Superior temporal gyrus (tissue), 1 donor: ENCODE data around the gene RASAL1.
"Not testable (repeated sequence)": the region's sequence is repeated elsewhere in the genome, so short reads cannot be mapped to it uniquely, and the experiment has no call there.

ENCODE experiments used
- DNase-seq: peaks from one replicate; pipeline ENCODE4 v3.0.0-alpha.2; 2016; ENCODE audit errors: extremely low spot score

The RASAL1 gene

GRCh38 chr12:113142173-113142885 is 6.8 kb upstream of the RASAL1 start:
- DNase-seq: peak; percentile 97

GRCh38 chr12:113141716-113142115 is 6.2 kb upstream of the RASAL1 start:
- DNase-seq: not testable (repeated sequence)

GRCh38 chr12:113140706-113141105 is 5.1 kb upstream of the RASAL1 start:
- no peak for DNase-seq

- no peak for DNase-seq
These were observed 3.3 kb upstream of the RASAL1 start for GRCh38 chr12:113138826-113139225.

DNA sequence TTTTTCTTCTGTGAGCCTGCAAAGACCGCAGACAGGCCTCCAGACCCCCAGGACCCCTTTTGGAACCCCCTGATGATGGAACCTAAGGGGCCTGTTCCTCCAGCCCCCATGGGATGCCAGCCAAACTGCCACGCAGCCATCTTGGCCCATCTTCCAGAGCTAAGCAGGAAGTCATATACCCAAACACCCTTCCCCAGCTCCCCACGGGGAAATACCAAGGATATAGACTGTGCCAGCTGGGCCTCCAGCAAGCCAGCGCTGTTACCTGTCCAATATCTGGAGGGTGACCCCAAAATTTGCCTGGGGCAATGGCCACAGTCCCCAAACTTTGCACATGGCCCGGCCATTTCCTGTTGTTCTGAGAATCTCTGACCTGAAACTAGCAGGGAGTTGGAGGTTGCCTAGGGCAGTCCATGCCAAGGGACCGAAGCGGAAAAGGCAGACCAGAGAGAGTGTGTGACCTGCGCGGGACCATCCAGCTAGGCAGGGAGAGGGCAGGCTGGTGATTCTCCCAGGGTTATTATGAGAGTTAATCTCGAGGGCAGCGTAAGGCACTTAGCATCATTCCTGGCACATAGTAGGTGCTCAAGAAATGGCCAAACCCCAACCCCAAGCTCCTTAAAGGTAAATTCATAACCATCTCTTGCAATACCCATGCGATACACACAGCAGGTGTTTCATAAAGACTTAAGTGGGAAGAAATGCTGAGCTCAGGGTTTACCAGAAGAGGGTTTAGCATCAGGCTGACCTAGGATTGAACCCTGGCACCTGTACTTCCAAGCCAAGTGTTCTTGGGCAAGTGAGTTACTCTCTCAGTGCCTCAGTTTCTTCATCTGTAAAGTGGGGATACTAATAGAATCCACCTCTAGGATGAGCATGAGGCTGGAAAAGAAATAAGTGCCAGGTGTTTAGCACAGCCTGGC is 2.6 kb upstream of the RASAL1 start:
- DNase-seq: no peak

DNA sequence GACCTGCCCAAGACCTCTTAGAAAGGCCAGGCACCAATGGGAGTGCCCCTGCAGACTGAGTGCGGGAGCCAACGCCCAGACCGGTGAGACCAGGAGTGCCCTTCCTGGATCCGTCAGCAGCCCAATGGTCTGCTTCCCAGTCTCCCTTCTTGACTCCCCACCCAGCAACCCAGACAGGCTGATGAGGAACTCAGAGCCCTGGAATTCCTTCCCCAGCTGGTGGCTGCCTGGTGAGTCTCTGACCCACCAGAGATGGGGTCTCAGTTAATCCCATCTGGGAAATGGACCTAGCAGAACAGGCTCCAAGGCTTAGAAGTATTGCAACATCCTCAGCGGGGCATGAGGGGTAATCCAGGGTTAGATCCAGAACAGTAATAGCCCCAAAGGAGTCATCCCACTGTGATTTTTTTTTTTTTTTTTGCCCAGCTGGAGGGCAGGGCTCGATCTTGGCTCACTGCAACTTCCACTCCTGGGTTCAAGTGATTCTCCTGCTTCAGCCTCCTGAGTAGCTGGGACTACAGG is 1.5 kb upstream of the RASAL1 start:
- DNase-seq: no peak

GRCh38 chr12:113136128-113136989 is 798 bp upstream of the RASAL1 start:
- DNase-seq: peak; percentile 87

DNA sequence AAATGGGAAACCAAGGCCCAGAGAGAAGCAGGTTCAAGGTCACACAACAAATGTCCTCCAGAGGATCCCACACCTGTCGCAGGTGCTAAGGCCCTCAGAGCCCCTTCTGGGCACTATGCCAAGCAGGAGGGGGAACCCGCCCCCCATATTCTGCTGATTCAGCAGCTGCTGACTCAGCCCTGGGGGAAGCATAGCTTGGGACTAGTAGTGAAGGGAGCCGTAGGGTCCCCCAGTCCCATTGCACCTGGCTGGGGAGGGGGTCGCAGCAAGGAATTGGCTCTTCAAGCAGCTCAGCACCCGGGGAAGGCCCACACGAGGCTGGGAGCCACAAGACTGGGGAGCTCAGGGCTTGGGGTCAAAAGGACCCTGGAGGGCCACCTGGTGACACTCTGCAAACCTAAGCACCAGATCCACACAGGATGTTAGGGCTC is 1.0 kb downstream of the RASAL1 start:
- DNase-seq: no peak

GRCh38 chr12:113134071-113134470 is 1.5 kb downstream of the RASAL1 start:
- no peak for DNase-seq

- DNase-seq: no peak
These were observed 1.9 kb downstream of the RASAL1 start for GRCh38 chr12:113133666-113134065.

DNA sequence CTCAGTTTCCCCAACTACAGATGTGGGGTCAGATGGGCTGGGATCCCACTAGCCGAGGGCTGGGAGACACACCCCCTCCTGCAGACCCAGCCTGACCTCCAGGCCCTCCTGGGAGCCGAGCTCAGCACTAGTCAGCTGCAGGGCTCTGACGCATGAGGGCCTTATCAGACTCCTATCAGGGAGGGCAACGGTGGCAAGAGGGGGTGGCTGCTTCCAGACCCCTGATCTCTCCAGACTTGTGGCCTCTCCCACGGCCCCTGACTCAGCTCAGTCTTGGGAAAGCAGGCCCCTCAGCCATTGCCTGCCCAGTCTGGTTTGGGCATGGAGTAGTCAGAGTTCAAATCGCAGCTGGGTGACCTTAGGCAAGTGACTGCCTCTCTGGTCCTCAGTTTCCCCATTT is 2.5 kb downstream of the RASAL1 start:
- no peak for DNase-seq

DNA sequence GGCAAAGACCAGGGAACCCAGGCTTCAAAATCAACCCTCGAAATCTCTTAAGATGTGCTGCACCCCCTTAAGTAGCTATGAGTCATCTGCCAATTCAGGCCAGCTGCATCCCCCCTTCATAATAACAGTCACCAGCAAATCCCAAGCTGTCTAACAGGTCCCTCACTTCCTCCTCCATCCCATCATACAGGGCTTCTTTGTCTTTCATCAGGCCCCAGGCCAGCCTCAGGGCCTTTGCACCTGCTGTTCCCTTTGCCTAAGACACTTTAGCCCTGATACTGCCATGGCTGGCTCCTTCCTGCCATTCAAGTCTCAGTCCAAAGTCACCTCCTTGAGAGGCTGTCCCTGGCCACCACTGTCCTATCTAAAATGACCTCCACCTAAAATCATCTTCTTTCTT is 4.0 kb downstream of the RASAL1 start:
- DNase-seq: no peak

GRCh38 chr12:113130457-113131135 is 5.0 kb downstream of the RASAL1 start:
- DNase-seq: peak; percentile 71

- no peak for DNase-seq
These were observed 5.7 kb downstream of the RASAL1 start for GRCh38 chr12:113129664-113130456.

DNA sequence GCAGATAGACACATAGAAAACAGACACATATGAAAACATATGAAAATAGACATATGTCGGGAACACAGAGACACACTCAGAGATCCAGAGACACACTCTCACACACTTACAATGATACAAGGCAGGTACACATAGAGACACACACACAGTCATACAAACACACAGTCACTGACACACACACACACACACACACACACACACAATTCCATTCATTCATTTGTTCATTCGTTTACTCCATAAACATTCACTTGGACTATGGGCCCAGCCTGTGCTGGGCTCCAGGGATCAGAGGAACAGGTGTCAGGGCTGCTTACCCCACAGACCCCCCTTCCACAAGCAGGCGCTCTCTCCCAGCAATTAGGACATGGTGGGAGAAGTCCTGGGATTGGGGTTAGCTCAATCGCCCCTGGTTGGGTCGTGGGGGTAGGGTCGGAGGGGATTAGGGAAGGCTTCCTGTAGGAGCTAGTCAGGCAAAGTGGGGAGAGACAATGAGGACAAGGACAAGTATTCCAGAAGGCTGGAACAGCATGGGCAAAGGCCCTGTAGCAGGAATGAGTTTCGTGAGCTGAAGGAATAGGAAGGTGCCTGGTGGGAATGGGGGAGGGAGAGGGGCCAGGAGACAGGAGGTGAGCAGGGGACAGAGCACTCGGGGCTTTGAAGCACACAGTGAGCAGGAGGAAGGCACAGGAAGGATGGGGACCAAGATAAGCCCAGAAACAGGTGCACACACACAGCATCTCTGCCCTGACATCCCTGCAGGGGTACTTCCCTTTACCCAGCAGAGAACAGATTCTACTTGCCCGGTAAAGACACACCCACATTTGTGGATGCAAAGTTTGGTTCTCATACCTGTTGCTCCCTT is 6.5 kb downstream of the RASAL1 start:
- DNase-seq: no peak

- DNase-seq: no peak
These were observed 7.8 kb downstream of the RASAL1 start for GRCh38 chr12:113127791-113128199.

DNA sequence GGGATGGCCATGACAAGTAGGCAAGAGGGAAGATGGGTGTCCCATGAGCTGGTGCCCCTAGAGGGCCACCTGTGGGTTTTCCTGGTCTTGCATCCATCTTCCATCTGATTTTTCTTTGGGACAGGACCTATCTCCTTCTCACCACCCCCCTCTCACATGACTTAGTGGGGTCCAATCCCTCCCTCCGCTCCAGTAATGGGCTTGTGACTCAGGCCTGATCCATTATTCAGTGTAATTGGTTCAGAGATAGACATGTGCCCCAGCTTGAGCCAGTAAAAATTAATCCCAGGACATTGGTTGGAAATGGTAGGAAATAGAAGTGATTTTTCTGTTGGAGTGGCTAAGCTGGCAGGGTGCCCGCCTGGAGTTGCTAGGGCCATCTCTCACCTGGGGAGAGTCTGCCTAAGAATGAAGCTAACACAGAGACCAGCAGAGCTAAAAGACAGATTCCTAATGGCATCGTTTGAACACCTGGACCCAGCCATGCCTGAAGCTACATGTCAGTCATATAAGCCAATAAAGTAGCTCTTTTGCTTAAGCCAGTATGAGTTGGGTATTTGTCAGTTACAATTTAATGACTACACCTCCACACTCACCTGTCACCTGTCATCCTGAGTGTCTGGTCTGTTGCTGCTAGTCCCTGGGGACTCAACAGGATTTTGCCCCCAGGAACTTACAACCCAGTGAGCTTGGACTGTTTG is 14.7 kb downstream of the RASAL1 start:
- DNase-seq: no peak

- DNase-seq: no peak
These were observed 15.4 kb downstream of the RASAL1 start for GRCh38 chr12:113119980-113120669.
